K562 (cell line): ENCODE measurements around the gene FXYD4. TPM values are rescaled to one million over a fixed set of nuclear protein-coding genes. Genes with fewer than 3 reads are reported as not detected.

Source experiments
- BRD4 ChIP-seq: fragments of 200-600 bp; sonication (generic); IDR thresholded peaks from 2 replicates; pipeline ENCODE4 v1.6.1; 2017; ENCODE audit warnings: inconsistent platforms
- CEBPZ ChIP-seq: fragments of 150-350 bp; IDR thresholded peaks from 2 replicates; pipeline ENCODE4 v1.6.1; 2014; ENCODE audit warnings: low read depth, mild to moderate bottlenecking, low read length, borderline replicate concordance
- CHCHD3 ChIP-seq: fragments of 250-450 bp; sonication (Bioruptor Pico); IDR thresholded peaks from 2 replicates; pipeline ENCODE4 v2.1.2; 2022; ENCODE audit warnings: mild to moderate bottlenecking
- DACH1 ChIP-seq: fragments of 450-650 bp; IDR thresholded peaks from 2 replicates; pipeline ENCODE4 v1.6.1; 2018; ENCODE audit not compliant: partially characterized antibody
- ETS2 ChIP-seq: IDR thresholded peaks from 2 replicates; pipeline ENCODE4 v1.6.1; 2016; ENCODE audit warnings: borderline replicate concordance, missing genetic modification characterization, mild to moderate bottlenecking, moderate library complexity, missing compliant biosample characterization; ENCODE audit not compliant: poor library complexity, severe bottlenecking
- FOS ChIP-seq: IDR thresholded peaks from 3 replicates; pipeline ENCODE4 v1.6.1; 2011; ENCODE audit not compliant: insufficient read length; ENCODE audit errors: extremely low read depth
- MED1 ChIP-seq: sonication (generic); formaldehyde crosslinking; IDR thresholded peaks from 2 replicates; pipeline ENCODE4 v1.8.1; 2023; ENCODE audit warnings: missing genetic modification reagents, borderline replicate concordance
- NKRF ChIP-seq: fragments of 450-650 bp; IDR thresholded peaks from 2 replicates; pipeline ENCODE4 v1.6.1; 2016; ENCODE audit warnings: borderline replicate concordance
- OTX1 ChIP-seq: fragments of 450-650 bp; formaldehyde crosslinking; IDR thresholded peaks from 2 replicates; pipeline ENCODE4 v1.4.0; 2022; ENCODE audit warnings: mild to moderate bottlenecking
- SMARCA5 ChIP-seq: fragments of 450-650 bp; IDR thresholded peaks from 2 replicates; pipeline ENCODE4 v1.6.1; 2016
- ZBTB43 ChIP-seq: sonication (generic); formaldehyde crosslinking; IDR thresholded peaks from 2 replicates; pipeline ENCODE4 v1.8.0; 2023; ENCODE audit warnings: mild to moderate bottlenecking, missing genetic modification reagents
- ZBTB49 ChIP-seq: sonication (generic); formaldehyde crosslinking; IDR thresholded peaks from 2 replicates; pipeline ENCODE4 v1.8.0; 2022; ENCODE audit warnings: missing genetic modification reagents, mild to moderate bottlenecking, borderline replicate concordance
- ZNF384 ChIP-seq: IDR thresholded peaks from 2 replicates; pipeline ENCODE4 v1.6.1; 2012; ENCODE audit warnings: low read depth, low read length, improper control_type of control experiment
- ZNF431 ChIP-seq: sonication (generic); formaldehyde crosslinking; IDR thresholded peaks from 2 replicates; pipeline ENCODE4 v1.8.0; 2022; ENCODE audit warnings: mild to moderate bottlenecking, missing genetic modification reagents
- polyA plus RNA-seq, 8 experiments: library from polyadenylated mRNA; depleted of rRNA in 4 of 8; stranded (reverse) in 5 of 8; unstranded in 3 of 8; fragments of >200 nt; fragmentation: Nextera tagmentation in 2 of 8; fragmentation: Illumina TruSeq in 1 of 8; extraction: Ambion mirVana in 2 of 8; extraction: Trizol in 1 of 8; gene quantifications; 2 replicates each; pipeline versions ENCODE4 v1.2.1 to v1.2.3, GENCODE V29; 2011 to 2014; ENCODE audit warnings: inconsistent platforms in 1 of 8, missing spikeins in 1 of 8
- total RNA-seq, 7 experiments: library from RNA; depleted of rRNA in 6 of 7; stranded (reverse); fragments of >200 nt in 6 of 7; fragmentation: Illumina TruSeq in 2 of 7; extraction: Trizol in 2 of 7; gene quantifications; 2 replicates each; pipeline versions ENCODE4 v1.2.1 to v1.2.3, GENCODE V29; 2011 to 2021; ENCODE audit warnings: low replicate concordance in 1 of 7

FXYD4 gene
- total and polyA plus RNA-seq, 9 of the 15 experiments (the other 6 are each of a cell fraction or from before 2014, with no cell fraction given): not detected

- TF ChIP-seq OTX1 (CRISPR knock-in tag) (no peak), ZBTB49 (CRISPR knock-in tag) (no peak), ZNF431 (no peak), ETS2 (tag) (no peak), NKRF (no peak), DACH1 (peak; percentile 57), SMARCA5 (no peak), CHCHD3 (CRISPR knock-in tag) (no peak), ZNF384 (peak; percentile 65), FOS (no peak), CEBPZ (no peak), MED1 (CRISPR knock-in tag) (no peak), ZBTB43 (CRISPR knock-in tag) (no peak), BRD4 (no peak)
- TF ChIP-seq, all 486 proteins: peak for 15
Observed at GRCh38 chr10:43403911-43404703, 32.7 kb downstream of the FXYD4 start (continued).
